ENCODE measurements around the gene TMEM200C. TPM values are rescaled to one million over a fixed set of nuclear protein-coding genes. Genes with fewer than 3 reads are reported as not detected.

Gene TMEM200C
- total RNA-seq, 1 donor from 2014 or later, result 0.85 TPM

DNA sequence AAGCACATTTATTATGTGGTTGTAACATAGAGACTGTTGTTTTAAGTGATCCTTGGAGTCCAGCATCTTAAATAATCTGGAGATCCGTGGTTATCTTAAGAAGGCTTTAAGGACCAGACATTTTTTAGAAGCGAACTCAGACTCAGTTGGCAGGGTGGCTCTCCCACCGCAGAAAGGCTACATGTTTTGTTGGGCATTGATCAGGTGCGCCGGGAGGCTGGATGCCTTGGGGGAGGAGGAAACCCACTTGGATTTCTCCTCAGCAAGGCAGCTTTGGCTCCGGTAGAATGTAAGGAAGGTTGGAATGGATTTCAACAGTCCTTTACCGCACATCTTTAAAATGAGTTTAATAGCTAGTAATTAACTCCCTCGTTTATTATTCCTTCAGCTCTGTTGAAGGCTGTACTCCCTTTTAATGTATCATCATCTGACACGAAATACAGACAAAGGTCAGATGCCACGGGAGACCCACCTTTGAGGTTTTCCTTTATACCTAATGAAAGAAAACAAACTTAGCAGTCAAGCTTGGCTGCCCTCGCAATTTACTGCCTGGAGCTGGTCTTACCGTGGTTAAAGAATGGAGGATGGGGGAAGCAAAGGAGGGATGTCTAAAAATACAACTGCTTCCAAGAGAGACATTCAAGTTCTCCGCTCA is 1.2 kb downstream of the TMEM200C start:
- H3K36me3 Mint-ChIP-seq (ENCODE audit: low read depth, unreplicated experiment), result no peaks in the 10 kb centered on the region
- no peak for DNase-seq (ENCODE audit: low spot score)
- peaks cover 20% of the 10 kb centered on the region for H3K27me3 Mint-ChIP-seq (ENCODE audit: unreplicated experiment)
- H3K4me3 Mint-ChIP-seq (ENCODE audit: unreplicated experiment), result peak overlapping the region; percentile 84
- TF ChIP-seq, protein P1, sequence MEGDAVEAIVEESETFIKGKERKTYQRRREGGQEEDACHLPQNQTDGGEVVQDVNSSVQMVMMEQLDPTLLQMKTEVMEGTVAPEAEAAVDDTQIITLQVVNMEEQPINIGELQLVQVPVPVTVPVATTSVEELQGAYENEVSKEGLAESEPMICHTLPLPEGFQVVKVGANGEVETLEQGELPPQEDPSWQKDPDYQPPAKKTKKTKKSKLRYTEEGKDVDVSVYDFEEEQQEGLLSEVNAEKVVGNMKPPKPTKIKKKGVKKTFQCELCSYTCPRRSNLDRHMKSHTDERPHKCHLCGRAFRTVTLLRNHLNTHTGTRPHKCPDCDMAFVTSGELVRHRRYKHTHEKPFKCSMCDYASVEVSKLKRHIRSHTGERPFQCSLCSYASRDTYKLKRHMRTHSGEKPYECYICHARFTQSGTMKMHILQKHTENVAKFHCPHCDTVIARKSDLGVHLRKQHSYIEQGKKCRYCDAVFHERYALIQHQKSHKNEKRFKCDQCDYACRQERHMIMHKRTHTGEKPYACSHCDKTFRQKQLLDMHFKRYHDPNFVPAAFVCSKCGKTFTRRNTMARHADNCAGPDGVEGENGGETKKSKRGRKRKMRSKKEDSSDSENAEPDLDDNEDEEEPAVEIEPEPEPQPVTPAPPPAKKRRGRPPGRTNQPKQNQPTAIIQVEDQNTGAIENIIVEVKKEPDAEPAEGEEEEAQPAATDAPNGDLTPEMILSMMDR (IDR thresholded peaks at IDR 0.05; ENCODE audit: unreplicated experiment), result no peak
- no peaks in the 10 kb centered on the region for H3K4me1 Mint-ChIP-seq (ENCODE audit: unreplicated experiment)
- no peaks in the 10 kb centered on the region for H3K9me3 Mint-ChIP-seq (ENCODE audit: unreplicated experiment)
- H3K27ac Mint-ChIP-seq (ENCODE audit: unreplicated experiment), result no peak overlapping the region

DNA sequence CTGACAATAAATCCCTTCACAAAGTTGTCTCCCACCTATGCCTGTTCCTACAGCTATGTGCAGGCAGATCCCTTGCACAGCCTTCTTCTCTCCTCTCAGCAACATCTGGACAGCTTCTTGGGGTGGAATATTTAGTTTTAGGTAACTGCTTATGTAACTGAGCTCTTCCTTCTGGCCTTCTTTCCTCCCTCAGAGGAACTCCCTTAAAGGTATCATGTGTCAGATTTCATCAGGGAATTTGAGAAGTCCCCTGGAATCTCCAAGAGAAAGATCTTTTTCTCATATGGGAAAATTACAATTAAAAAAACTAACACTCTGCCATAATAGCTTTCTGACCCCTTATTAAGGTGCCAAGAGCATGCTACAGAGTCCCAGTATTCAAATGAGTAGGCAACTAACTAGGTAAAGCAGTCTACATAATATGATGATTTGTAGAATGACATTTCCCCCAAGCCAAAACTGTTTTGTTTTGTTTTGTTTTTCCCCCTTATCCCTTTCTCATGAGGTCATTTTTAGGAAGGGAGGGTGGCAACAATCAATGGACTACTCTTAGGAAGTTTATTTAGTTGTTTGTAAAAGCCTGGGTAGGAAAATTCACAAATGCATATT is 2.4 kb downstream of the TMEM200C start:
- no peaks in the 10 kb centered on the region for H3K36me3 Mint-ChIP-seq (ENCODE audit: low read depth, unreplicated experiment)
- no peaks in the 10 kb centered on the region for H3K9me3 Mint-ChIP-seq (ENCODE audit: unreplicated experiment)
- H3K27me3 Mint-ChIP-seq (ENCODE audit: unreplicated experiment), result peaks cover 19% of the 10 kb centered on the region
- no peak for DNase-seq (ENCODE audit: low spot score)
- no peak overlapping the region for H3K27ac Mint-ChIP-seq (ENCODE audit: unreplicated experiment)
- TF ChIP-seq, protein P1 (IDR thresholded peaks at IDR 0.05; ENCODE audit: unreplicated experiment), result no peak
- no peak overlapping the region for H3K4me3 Mint-ChIP-seq (ENCODE audit: unreplicated experiment)
- H3K4me1 Mint-ChIP-seq (ENCODE audit: unreplicated experiment), result no peaks in the 10 kb centered on the region

DNA sequence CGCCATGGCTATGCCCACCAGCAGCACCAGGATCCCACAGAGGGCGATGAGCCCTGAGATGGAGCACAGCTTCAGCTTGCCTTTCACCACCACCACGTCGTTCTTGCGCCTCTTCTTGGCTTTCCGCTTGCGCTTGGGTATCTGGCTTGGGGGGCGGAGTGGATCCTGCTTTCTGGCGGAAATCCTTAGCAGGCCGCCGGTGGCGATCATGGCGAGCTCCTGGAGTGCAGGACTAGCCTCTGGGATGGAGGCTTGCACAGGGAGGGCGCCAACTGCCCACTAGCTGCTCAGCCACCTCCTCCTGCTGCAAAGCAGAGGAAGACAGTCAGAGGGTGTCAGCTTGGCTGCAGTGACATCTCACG is 3.5 kb downstream of the TMEM200C start:
- no peaks in the 10 kb centered on the region for H3K36me3 Mint-ChIP-seq (ENCODE audit: low read depth, unreplicated experiment)

DNA sequence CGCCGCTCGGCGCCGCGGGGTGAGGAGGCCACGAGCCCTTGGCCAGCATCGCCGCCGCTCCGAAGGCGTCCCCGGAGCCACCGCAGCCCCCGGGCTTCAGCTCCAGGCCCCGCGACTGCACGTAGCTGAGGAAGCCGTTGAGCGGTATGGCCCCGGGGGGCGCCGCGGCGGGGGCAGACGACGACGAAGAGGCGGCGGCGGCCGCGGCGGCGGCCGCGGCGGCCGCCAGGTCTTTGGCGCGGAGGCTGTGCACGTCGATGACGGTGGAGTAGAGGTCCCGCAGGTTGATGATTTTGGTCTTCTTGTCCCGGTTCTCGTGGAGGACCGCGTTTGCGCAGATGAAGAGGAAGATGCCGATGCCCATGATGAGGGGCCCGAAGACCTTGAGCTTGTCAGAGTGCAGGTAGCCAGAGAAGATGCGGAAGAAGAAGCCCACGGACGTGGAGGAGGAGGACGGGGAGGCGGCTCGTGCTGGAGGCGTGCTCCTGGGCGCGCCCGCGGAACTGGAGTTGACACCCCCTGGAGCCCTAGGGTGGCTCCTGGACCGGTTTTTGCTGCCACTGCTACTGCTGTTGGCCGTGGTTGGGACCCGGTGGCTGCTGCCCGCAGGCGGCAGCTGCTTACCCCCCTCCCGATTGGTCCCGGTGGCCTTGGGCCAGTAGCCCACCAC is 4.0 kb downstream of the TMEM200C start:
- Mint-ChIP-seq H3K36me3 (ENCODE audit: low read depth, unreplicated experiment) (no peaks in the 10 kb centered on the region), H3K27me3 (ENCODE audit: unreplicated experiment) (peaks cover 19% of the 10 kb centered on the region), H3K4me1 (ENCODE audit: unreplicated experiment) (no peaks in the 10 kb centered on the region), H3K27ac (ENCODE audit: unreplicated experiment) (no peak overlapping the region), H3K9me3 (ENCODE audit: unreplicated experiment) (no peaks in the 10 kb centered on the region), H3K4me3 (ENCODE audit: unreplicated experiment) (peak overlapping the region; percentile 80)
- peak; percentile 9 for DNase-seq (ENCODE audit: low spot score)
- TF ChIP-seq, protein P1 (IDR thresholded peaks at IDR 0.05; ENCODE audit: unreplicated experiment), result no peak

More for the DNA sequence above, 3.5 kb downstream of the TMEM200C start:
- DNase-seq (ENCODE audit: low spot score), result no peak
- no peaks in the 10 kb centered on the region for H3K4me1 Mint-ChIP-seq (ENCODE audit: unreplicated experiment)
- H3K27me3 Mint-ChIP-seq (ENCODE audit: unreplicated experiment), result peaks cover 19% of the 10 kb centered on the region
- no peaks in the 10 kb centered on the region for H3K9me3 Mint-ChIP-seq (ENCODE audit: unreplicated experiment)
- TF ChIP-seq, protein P1 (IDR thresholded peaks at IDR 0.05; ENCODE audit: unreplicated experiment), result no peak
- no peak overlapping the region for H3K4me3 Mint-ChIP-seq (ENCODE audit: unreplicated experiment)
- H3K27ac Mint-ChIP-seq (ENCODE audit: unreplicated experiment), result no peak overlapping the region

Data from endothelial cell (in vitro differentiated cells).